MM.1S (cell line): ENCODE results near the gene TRUB2.

Experiments
- EZH2 ChIP-seq: fragments of 300-600 bp; sonication (generic); optimal IDR thresholded peaks from 2 replicates; pipeline ENCODE3; 2017; ENCODE audit warnings: low read depth, mild to moderate bottlenecking, antibody characterized with exemption, low read length, mixed read lengths
- EZH2phosphoT487 ChIP-seq: fragments of 300-600 bp; sonication (generic); IDR thresholded peaks from 2 replicates; pipeline ENCODE4 v1.6.1; 2018; ENCODE audit warnings: antibody characterized with exemption, low read length
- TF ChIP-seq, protein P1 (sequence below): fragments of 300-600 bp; sonication (generic); IDR thresholded peaks from 2 replicates; pipeline ENCODE4 v1.5.1; 2016; ENCODE audit warnings: antibody characterized with exemption, low read length, mixed read lengths

DNA sequence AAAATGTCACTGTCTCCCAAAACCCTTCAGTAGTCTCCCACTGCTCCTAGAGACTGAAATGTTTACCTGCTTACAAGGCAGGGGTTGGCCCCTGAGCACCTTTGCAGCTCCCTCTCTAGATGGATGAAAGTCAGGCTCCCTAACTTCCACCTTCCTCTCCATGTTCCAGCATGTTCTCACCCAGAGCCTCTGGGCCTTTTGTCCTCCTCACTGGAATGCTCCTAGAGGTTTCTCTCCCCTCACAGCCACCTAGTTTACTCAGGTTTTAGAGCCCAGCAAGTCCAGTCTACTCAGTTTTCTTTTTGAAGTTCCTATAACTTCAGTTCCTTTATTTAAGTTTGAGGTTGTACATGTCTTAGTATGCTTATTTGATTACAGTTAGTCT, 48.1 kb upstream of the TRUB2 start:
- TF ChIP-seq, protein P1, sequence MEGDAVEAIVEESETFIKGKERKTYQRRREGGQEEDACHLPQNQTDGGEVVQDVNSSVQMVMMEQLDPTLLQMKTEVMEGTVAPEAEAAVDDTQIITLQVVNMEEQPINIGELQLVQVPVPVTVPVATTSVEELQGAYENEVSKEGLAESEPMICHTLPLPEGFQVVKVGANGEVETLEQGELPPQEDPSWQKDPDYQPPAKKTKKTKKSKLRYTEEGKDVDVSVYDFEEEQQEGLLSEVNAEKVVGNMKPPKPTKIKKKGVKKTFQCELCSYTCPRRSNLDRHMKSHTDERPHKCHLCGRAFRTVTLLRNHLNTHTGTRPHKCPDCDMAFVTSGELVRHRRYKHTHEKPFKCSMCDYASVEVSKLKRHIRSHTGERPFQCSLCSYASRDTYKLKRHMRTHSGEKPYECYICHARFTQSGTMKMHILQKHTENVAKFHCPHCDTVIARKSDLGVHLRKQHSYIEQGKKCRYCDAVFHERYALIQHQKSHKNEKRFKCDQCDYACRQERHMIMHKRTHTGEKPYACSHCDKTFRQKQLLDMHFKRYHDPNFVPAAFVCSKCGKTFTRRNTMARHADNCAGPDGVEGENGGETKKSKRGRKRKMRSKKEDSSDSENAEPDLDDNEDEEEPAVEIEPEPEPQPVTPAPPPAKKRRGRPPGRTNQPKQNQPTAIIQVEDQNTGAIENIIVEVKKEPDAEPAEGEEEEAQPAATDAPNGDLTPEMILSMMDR = no peak
- TF ChIP-seq EZH2 = no peak
- TF ChIP-seq EZH2phosphoT487 = no peak
